Measurements from ENCODE around the gene GSTP1.
"Not testable (repeated sequence)": the region's sequence is repeated elsewhere in the genome, so short reads cannot be mapped to it uniquely, and the experiment has no call there.

GSTP1 gene

DNA sequence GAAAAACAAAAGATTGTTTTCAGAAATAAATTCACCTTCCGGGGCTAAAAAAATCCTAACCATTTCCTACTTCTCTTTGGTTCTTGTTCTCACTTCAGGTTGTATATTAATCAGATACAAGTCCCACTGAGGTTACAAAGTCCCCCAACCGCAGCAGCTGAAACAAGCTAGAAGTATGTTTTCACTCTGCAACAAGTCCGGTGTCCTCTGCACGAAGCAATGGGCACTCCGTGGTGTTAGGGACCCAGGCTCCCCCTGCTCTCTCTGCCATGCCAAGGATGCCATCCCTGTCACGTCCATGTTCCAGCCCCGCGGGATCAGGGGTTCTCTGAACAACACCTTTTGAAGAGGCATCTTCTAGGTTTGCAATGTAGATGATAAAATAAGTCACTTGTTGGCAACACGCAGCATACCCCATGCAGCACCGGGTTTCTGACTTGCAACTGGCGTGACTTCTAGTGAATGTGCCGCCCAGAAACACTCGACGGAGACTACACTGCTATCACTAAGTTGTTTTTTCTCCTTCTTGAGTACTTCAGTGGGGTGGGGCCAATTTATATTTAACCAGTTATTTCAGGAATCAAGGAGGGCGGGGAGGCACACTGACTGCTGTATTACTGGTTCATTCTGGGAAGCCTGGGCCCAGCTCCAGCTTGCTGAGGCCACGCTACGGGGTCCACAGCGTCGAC is 25.4 kb upstream of the GSTP1 start:
- no peak for DNase-seq (ENCODE audit: low read depth, low spot score)
- Histone ChIP-seq H3K9me3 (ENCODE audit: low read depth, low read length) (no peaks in the 10 kb centered on the region), H3K4me3 (no peak overlapping the region), H3K27ac (no peak overlapping the region), H3K36me3 (ENCODE audit: insufficient read depth, low read length) (no peaks in the 10 kb centered on the region), H3K9ac (ENCODE audit: insufficient read length) (no peak overlapping the region)
- TF ChIP-seq FOXP2 (optimal IDR thresholded peaks at IDR 0.05; ENCODE audit: control extremely low read depth, extremely low read length, insufficient read depth) (no peak), POLR2AphosphoS5 (IDR thresholded peaks at IDR 0.05; ENCODE audit: borderline replicate concordance, low read depth, low read length) (no peak), EZH2 (IDR thresholded peaks at IDR 0.05) (no peak)

GRCh38 chr11:67561971-67562619 is 21.5 kb upstream of the GSTP1 start:
- DNase-seq (ENCODE audit: low read depth, low spot score): no peak

GRCh38 chr11:67562963-67563704 is 20.5 kb upstream of the GSTP1 start:
- H3K9me3 ChIP-seq (ENCODE audit: low read depth, low read length): no peaks in the 10 kb centered on the region
- H3K4me3 ChIP-seq: no peak overlapping the region
- TF ChIP-seq FOXP2 (optimal IDR thresholded peaks at IDR 0.05; ENCODE audit: control extremely low read depth, extremely low read length, insufficient read depth) (no peak), EZH2 (IDR thresholded peaks at IDR 0.05) (no peak), POLR2AphosphoS5 (IDR thresholded peaks at IDR 0.05; ENCODE audit: borderline replicate concordance, low read depth, low read length) (no peak)
- no peak for DNase-seq (ENCODE audit: low read depth, low spot score)
- H3K9ac ChIP-seq (ENCODE audit: insufficient read length): no peak overlapping the region
- H3K36me3 ChIP-seq (ENCODE audit: insufficient read depth, low read length): no peaks in the 10 kb centered on the region
- H3K27ac ChIP-seq: no peak overlapping the region

More at GRCh38 chr11:67561971-67562619, 21.5 kb upstream of the GSTP1 start:
- Histone ChIP-seq H3K9me3 (ENCODE audit: low read depth, low read length) (no peaks in the 10 kb centered on the region), H3K9ac (ENCODE audit: insufficient read length) (no peak overlapping the region), H3K36me3 (ENCODE audit: insufficient read depth, low read length) (no peaks in the 10 kb centered on the region), H3K27ac (no peak overlapping the region), H3K4me3 (no peak overlapping the region)
- no peak for TF ChIP-seq FOXP2 (optimal IDR thresholded peaks at IDR 0.05; ENCODE audit: control extremely low read depth, extremely low read length, insufficient read depth)
- TF ChIP-seq POLR2AphosphoS5 (IDR thresholded peaks at IDR 0.05; ENCODE audit: borderline replicate concordance, low read depth, low read length): no peak
- TF ChIP-seq EZH2 (IDR thresholded peaks at IDR 0.05): no peak

- DNase-seq (ENCODE audit: low read depth, low spot score); H3K9me3 ChIP-seq (ENCODE audit: low read depth, low read length); H3K9ac ChIP-seq (ENCODE audit: insufficient read length); H3K27ac ChIP-seq; H3K4me3 ChIP-seq; H3K36me3 ChIP-seq (ENCODE audit: insufficient read depth, low read length): not testable (repeated sequence)
Measured at GRCh38 chr11:67563705-67564114, 19.9 kb upstream of the GSTP1 start.

DNA sequence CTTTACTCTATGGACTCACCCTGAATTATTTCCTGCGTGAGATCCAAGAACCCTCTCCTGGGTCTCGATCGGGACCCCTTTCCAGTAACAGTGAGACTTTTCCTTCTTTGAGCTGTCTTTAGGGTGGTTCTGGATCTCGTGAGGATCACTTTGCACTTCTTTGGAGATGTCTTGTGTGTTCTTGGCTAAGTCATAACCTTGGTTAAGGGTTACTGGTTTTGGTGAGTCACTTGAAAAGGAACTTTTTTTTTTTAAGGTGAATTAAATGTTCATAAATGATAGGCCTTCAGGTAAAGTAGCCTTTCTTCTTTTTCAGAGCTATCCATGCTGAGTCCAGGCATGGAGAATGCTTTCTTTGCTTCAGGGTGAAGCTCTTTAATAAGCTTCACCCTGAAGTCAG is 19.4 kb upstream of the GSTP1 start:
- DNase-seq (ENCODE audit: low read depth, low spot score): no peak
- TF ChIP-seq POLR2AphosphoS5 (IDR thresholded peaks at IDR 0.05; ENCODE audit: borderline replicate concordance, low read depth, low read length) (no peak), FOXP2 (optimal IDR thresholded peaks at IDR 0.05; ENCODE audit: control extremely low read depth, extremely low read length, insufficient read depth) (no peak), EZH2 (IDR thresholded peaks at IDR 0.05) (no peak)
- Histone ChIP-seq H3K27ac (no peak overlapping the region), H3K4me3 (no peak overlapping the region), H3K36me3 (ENCODE audit: insufficient read depth, low read length) (no peaks in the 10 kb centered on the region), H3K9ac (ENCODE audit: insufficient read length) (no peak overlapping the region), H3K9me3 (ENCODE audit: low read depth, low read length) (no peaks in the 10 kb centered on the region)

DNA sequence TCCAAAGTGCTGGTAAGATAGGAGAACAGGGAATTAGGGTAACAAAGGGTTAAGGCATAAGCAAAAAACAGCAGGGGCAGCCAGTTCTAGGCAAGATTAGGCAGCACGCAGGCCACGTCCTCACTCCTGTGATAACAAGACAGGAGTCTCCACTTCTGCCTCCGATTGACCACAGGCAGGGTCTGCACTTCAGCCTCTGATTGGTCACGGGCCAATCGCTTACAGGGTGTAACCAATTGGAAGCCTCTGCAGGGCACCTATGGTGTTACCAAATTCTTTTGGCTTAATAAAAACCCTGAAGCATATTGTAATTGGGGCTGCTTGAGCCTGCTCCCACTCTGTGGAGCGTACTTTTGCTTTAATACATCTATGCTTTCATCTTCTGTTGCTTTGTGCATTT is 12.2 kb upstream of the GSTP1 start:
- TF ChIP-seq POLR2AphosphoS5 (IDR thresholded peaks at IDR 0.05; ENCODE audit: borderline replicate concordance, low read depth, low read length) (no peak), EZH2 (IDR thresholded peaks at IDR 0.05) (no peak), FOXP2 (optimal IDR thresholded peaks at IDR 0.05; ENCODE audit: control extremely low read depth, extremely low read length, insufficient read depth) (no peak)
- DNase-seq (ENCODE audit: low read depth, low spot score): no peak
- no peak overlapping the region for H3K9ac ChIP-seq (ENCODE audit: insufficient read length)
- no peaks in the 10 kb centered on the region for H3K36me3 ChIP-seq (ENCODE audit: insufficient read depth, low read length)
- H3K27ac ChIP-seq: no peak overlapping the region
- no peak overlapping the region for H3K4me3 ChIP-seq
- H3K9me3 ChIP-seq (ENCODE audit: low read depth, low read length): 0 out of 2 replicates have a peak, but pooled peaks cover 4% of the 10 kb centered on the region

GRCh38 chr11:67572305-67572704 is 11.3 kb upstream of the GSTP1 start:
- no peaks in the 10 kb centered on the region for H3K36me3 ChIP-seq (ENCODE audit: insufficient read depth, low read length)
- TF ChIP-seq POLR2AphosphoS5 (IDR thresholded peaks at IDR 0.05; ENCODE audit: borderline replicate concordance, low read depth, low read length): no peak
- no peak for TF ChIP-seq FOXP2 (optimal IDR thresholded peaks at IDR 0.05; ENCODE audit: control extremely low read depth, extremely low read length, insufficient read depth)
- no peak for TF ChIP-seq EZH2 (IDR thresholded peaks at IDR 0.05)
- no peak overlapping the region for H3K4me3 ChIP-seq
- no peak overlapping the region for H3K9ac ChIP-seq (ENCODE audit: insufficient read length)
- 0 out of 2 replicates have a peak, but pooled peaks cover 4% of the 10 kb centered on the region for H3K9me3 ChIP-seq (ENCODE audit: low read depth, low read length)
- H3K27ac ChIP-seq: no peak overlapping the region
- DNase-seq (ENCODE audit: low read depth, low spot score): no peak

DNA sequence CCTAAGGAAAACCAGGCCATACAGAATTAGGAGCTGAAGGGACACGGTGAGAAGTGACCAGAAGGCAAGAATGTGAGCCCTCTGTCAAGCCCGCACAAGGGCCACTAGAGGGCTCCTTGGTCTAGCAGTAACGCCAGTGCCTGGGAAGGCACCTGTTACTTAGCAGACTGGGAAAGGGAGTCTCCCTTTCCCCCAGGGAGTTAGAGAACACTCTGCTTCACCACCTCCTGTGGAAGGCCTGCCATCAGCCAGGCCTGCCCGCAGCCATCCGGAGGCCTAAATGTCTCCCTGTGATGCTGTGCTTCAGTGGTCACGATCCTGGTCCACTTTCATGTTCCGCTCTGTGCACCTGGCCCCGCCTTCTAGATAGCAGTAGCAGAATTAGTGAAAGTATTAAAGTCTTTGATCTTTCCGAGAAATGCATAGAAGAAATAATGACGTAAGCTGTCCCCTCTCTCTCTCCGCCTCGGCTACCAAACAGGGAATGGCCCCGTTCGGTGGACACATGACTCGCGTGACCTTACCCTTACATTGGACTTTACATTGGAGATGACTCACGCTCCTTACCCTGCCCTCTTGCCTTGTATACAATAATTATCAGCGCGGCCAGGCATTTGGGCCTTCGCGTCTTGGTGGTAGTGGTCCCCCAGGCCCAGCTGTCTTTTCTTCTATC is 10.7 kb upstream of the GSTP1 start:
- Histone ChIP-seq H3K4me3 (no peak overlapping the region), H3K27ac (no peak overlapping the region), H3K36me3 (ENCODE audit: insufficient read depth, low read length) (no peaks in the 10 kb centered on the region), H3K9ac (ENCODE audit: insufficient read length) (no peak overlapping the region), H3K9me3 (ENCODE audit: low read depth, low read length) (0 out of 2 replicates have a peak, but pooled peaks cover 4% of the 10 kb centered on the region)
- TF ChIP-seq FOXP2 (optimal IDR thresholded peaks at IDR 0.05; ENCODE audit: control extremely low read depth, extremely low read length, insufficient read depth) (no peak), POLR2AphosphoS5 (IDR thresholded peaks at IDR 0.05; ENCODE audit: borderline replicate concordance, low read depth, low read length) (no peak), EZH2 (IDR thresholded peaks at IDR 0.05) (no peak)
- DNase-seq (ENCODE audit: low read depth, low spot score): no peak
